Hepatocyte (in vitro differentiated cells): ENCODE measurements around the gene HLA-F. TPM values are rescaled to one million over a fixed set of nuclear protein-coding genes. Genes with fewer than 3 reads are reported as not detected.
A peak's percentile ranks its signal among the peaks of the same experiment; 100 is the strongest.

Experiments used
- DNase-seq: peaks from one replicate; pipeline ENCODE4 v3.0.0-alpha.2; 2016; ENCODE audit warnings: low spot score
- H2AFZ ChIP-seq: fragments of 200-600 bp; sonication (generic); 2 replicates; pipeline ENCODE4 v1.6.0; 2016; ENCODE audit warnings: antibody characterized with exemption, mild to moderate bottlenecking
- H3K27ac ChIP-seq: fragments of 200-600 bp; sonication (generic); 2 replicates; pipeline ENCODE4 v1.5.1; 2016; ENCODE audit warnings: mild to moderate bottlenecking
- H3K27me3 ChIP-seq: fragments of 200-600 bp; sonication (generic); 2 replicates; pipeline ENCODE4 v1.6.1; 2016
- H3K36me3 ChIP-seq: fragments of 200-600 bp; sonication (generic); replicated peaks from 2 replicates; pipeline ENCODE4 v1.5.1; 2016; ENCODE audit warnings: low read depth; ENCODE audit not compliant: insufficient read depth
- H3K4me1 ChIP-seq: fragments of 200-600 bp; sonication (generic); 2 replicates; pipeline ENCODE4 v1.5.1; 2016; ENCODE audit warnings: mild to moderate bottlenecking, moderate library complexity; ENCODE audit not compliant: insufficient read depth
- H3K4me2 ChIP-seq: fragments of 200-600 bp; sonication (generic); 2 replicates; pipeline ENCODE4 v1.6.0; 2016
- H3K4me3 ChIP-seq: fragments of 200-600 bp; sonication (generic); 2 replicates; pipeline ENCODE4 v1.5.1; 2016; ENCODE audit warnings: mild to moderate bottlenecking
- H3K79me2 ChIP-seq: fragments of 200-600 bp; sonication (generic); 2 replicates; pipeline ENCODE4 v1.6.0; 2017; ENCODE audit warnings: mild to moderate bottlenecking
- H3K9me2 ChIP-seq: fragments of 200-600 bp; sonication (generic); replicated peaks from 2 replicates; pipeline ENCODE4 v1.6.0; 2017; ENCODE audit warnings: mild to moderate bottlenecking; ENCODE audit not compliant: insufficient read depth
- H3K9me3 ChIP-seq: fragments of 200-600 bp; sonication (generic); 2 replicates; pipeline ENCODE4 v1.5.1; 2016; ENCODE audit warnings: low read depth, mild to moderate bottlenecking
- H4K20me1 ChIP-seq: fragments of 200-600 bp; sonication (generic); 2 replicates; pipeline ENCODE4 v1.6.0; 2016; ENCODE audit warnings: mild to moderate bottlenecking; ENCODE audit not compliant: insufficient read depth, poor library complexity, severe bottlenecking
- CTCF ChIP-seq: fragments of 200-600 bp; sonication (generic); IDR thresholded peaks from 2 replicates; pipeline ENCODE4 v1.5.1; 2016; ENCODE audit warnings: antibody characterized with exemption, mild to moderate bottlenecking; ENCODE audit not compliant: poor library complexity
- EZH2 ChIP-seq: fragments of 200-600 bp; sonication (generic); IDR thresholded peaks from 2 replicates; pipeline ENCODE4 v1.6.1; 2016; ENCODE audit warnings: antibody characterized with exemption, mild to moderate bottlenecking, borderline replicate concordance
- EZH2phosphoT487 ChIP-seq: fragments of 200-600 bp; sonication (generic); IDR thresholded peaks from one replicate; pipeline ENCODE4 v1.6.1; 2018; ENCODE audit warnings: antibody characterized with exemption, mild to moderate bottlenecking, low read depth, moderate library complexity; ENCODE audit not compliant: unreplicated experiment, severe bottlenecking
- WGBS: methylation state at CpG from one replicate; pipeline ENCODE4 v1.1.6; 2016; ENCODE audit warnings: low lambda C conversion rate; ENCODE audit errors: missing lambda C conversion rate; 5-methylcytosine and 5-hydroxymethylcytosine counted together
- polyA plus RNA-seq: library from polyadenylated mRNA; unstranded; fragments of >200 nt; fragmentation: Nextera tagmentation; extraction: Ambion mirVana; gene quantifications from 2 replicates; pipeline ENCODE4 v1.2.1, GENCODE V29; 2016
- total RNA-seq: library from RNA; depleted of rRNA; stranded (reverse); fragments of >200 nt; gene quantifications from 2 replicates; pipeline ENCODE4 v1.2.3, GENCODE V29; 2014

The HLA-F gene
- total and polyA plus RNA-seq, 2 experiments from 2014 or later, result 7.6 to 8.8 TPM

GRCh38 chr6:29696147-29697125 lies 26.8 kb upstream of the HLA-F start:
- no peaks in the 10 kb centered on the region for H4K20me1 ChIP-seq
- H3K36me3 ChIP-seq, result no peaks in the 10 kb centered on the region
- no peaks in the 10 kb centered on the region for H3K79me2 ChIP-seq
- H3K4me1 ChIP-seq, result no peaks in the 10 kb centered on the region
- no peak overlapping the region for H3K27ac ChIP-seq
- H2AFZ ChIP-seq, result no peak overlapping the region
- H3K9me3 ChIP-seq, result no peaks in the 10 kb centered on the region
- no peaks in the 10 kb centered on the region for H3K9me2 ChIP-seq
- WGBS, result 61% methylated on average over 10 of the region's 10 CpGs
- no peaks in the 10 kb centered on the region for H3K27me3 ChIP-seq
- peak; percentile 20 for DNase-seq
- no peak overlapping the region for H3K4me2 ChIP-seq
- peak; percentile 47 for TF ChIP-seq CTCF
- TF ChIP-seq EZH2, result no peak
- no peak overlapping the region for H3K4me3 ChIP-seq

- 18% methylated on average over 17 of the region's 17 CpGs for WGBS
- Histone ChIP-seq H3K4me1 (no peaks in the 10 kb centered on the region), H2AFZ (no peak overlapping the region), H3K27ac (no peak overlapping the region), H3K4me2 (no peak overlapping the region), H3K27me3 (peaks cover 20% of the 10 kb centered on the region), H3K36me3 (no peaks in the 10 kb centered on the region), H3K79me2 (no peaks in the 10 kb centered on the region), H3K9me2 (no peaks in the 10 kb centered on the region), H3K4me3 (no peak overlapping the region), H3K9me3 (no peaks in the 10 kb centered on the region), H4K20me1 (no peaks in the 10 kb centered on the region)
- peak; percentile 66 for DNase-seq
- TF ChIP-seq EZH2 (no peak), CTCF (peak; percentile 62)
Measured at GRCh38 chr6:29702519-29703103, 20.6 kb upstream of the HLA-F start.

GRCh38 chr6:29705389-29706231 lies 17.6 kb upstream of the HLA-F start:
- no peak overlapping the region for H3K4me2 ChIP-seq
- WGBS, result 43% methylated on average over 10 of the region's 10 CpGs
- H3K4me1 ChIP-seq, result no peaks in the 10 kb centered on the region

More at GRCh38 chr6:29705389-29706231, 17.6 kb upstream of the HLA-F start:
- H3K36me3 ChIP-seq, result no peaks in the 10 kb centered on the region
- no peak overlapping the region for H2AFZ ChIP-seq
- no peaks in the 10 kb centered on the region for H3K79me2 ChIP-seq
- H3K27ac ChIP-seq, result no peak overlapping the region
- no peaks in the 10 kb centered on the region for H4K20me1 ChIP-seq
- TF ChIP-seq CTCF (peak; percentile 66), EZH2phosphoT487 (no peak)
- H3K27me3 ChIP-seq, result peaks cover 41% of the 10 kb centered on the region
- H3K9me2 ChIP-seq, result no peaks in the 10 kb centered on the region
- H3K4me3 ChIP-seq, result no peak overlapping the region
- no peaks in the 10 kb centered on the region for H3K9me3 ChIP-seq
- DNase-seq, result peak; percentile 72
